Stomach smooth muscle (tissue), 2 donors: ENCODE data around the gene DAB1.
A peak's percentile ranks its signal among the peaks of the same experiment; 100 is the strongest.

Source experiments
- H3K27ac ChIP-seq: one replicate; pipeline ENCODE4 v1.7.0; 2013; ENCODE audit warnings: mild to moderate bottlenecking, low read length, inconsistent platforms
- H3K27me3 ChIP-seq, 2 donors: one replicate each; pipeline ENCODE4 v1.7.0; 2013; ENCODE audit warnings: low read length in 2 of 2; ENCODE audit not compliant: insufficient read depth in 2 of 2, control insufficient read depth in 1 of 2
- H3K36me3 ChIP-seq, 2 donors: one replicate each; pipeline ENCODE4 v1.7.0; 2013; ENCODE audit warnings: low read length in 2 of 2; ENCODE audit not compliant: control insufficient read depth in 2 of 2, insufficient read depth in 2 of 2
- H3K4me1 ChIP-seq: one replicate; pipeline ENCODE4 v1.7.0; 2013; ENCODE audit warnings: low read length; ENCODE audit not compliant: control insufficient read depth, insufficient read depth
- H3K4me3 ChIP-seq, 2 donors: one replicate each; pipeline ENCODE4 v1.7.0; 2013; ENCODE audit warnings: low read length in 2 of 2
- H3K9ac ChIP-seq, 2 donors: one replicate each; pipeline ENCODE4 v1.7.0; 2013; ENCODE audit warnings: low read length in 2 of 2, mild to moderate bottlenecking in 1 of 2
- H3K9me3 ChIP-seq, 2 donors: one replicate each; pipeline ENCODE4 v1.7.0; 2013; ENCODE audit warnings: low read length in 2 of 2; ENCODE audit not compliant: control insufficient read depth in 2 of 2
- donor health status: healthy.
- donor health status: Pancreatic carcinoma.

Gene DAB1

GRCh38 chr1:57340334-57341070 is 83.4 kb downstream of the DAB1 start:
- H3K9ac ChIP-seq: no peak overlapping the region
- H3K4me3 ChIP-seq: no peak overlapping the region
- H3K27me3 ChIP-seq: no peaks in the 10 kb centered on the region
- H3K4me1 ChIP-seq: no peaks in the 10 kb centered on the region
- H3K27ac ChIP-seq: no peak overlapping the region
- no peaks in the 10 kb centered on the region for H3K9me3 ChIP-seq
- no peaks in the 10 kb centered on the region for H3K36me3 ChIP-seq

GRCh38 chr1:57337623-57338022 is 86.2 kb downstream of the DAB1 start:
- H3K27ac ChIP-seq: no peak overlapping the region
- H3K9ac ChIP-seq: no peak overlapping the region
- H3K4me3 ChIP-seq: no peak overlapping the region
- no peaks in the 10 kb centered on the region for H3K9me3 ChIP-seq
- no peaks in the 10 kb centered on the region for H3K27me3 ChIP-seq
- no peaks in the 10 kb centered on the region for H3K4me1 ChIP-seq
- no peaks in the 10 kb centered on the region for H3K36me3 ChIP-seq

- Histone ChIP-seq H3K9ac (no peak overlapping the region), H3K4me3 (no peak overlapping the region), H3K4me1 (no peaks in the 10 kb centered on the region), H3K36me3 (no peaks in the 10 kb centered on the region), H3K27ac (no peak overlapping the region), H3K9me3 (no peaks in the 10 kb centered on the region), H3K27me3 (no peaks in the 10 kb centered on the region)
Measured at GRCh38 chr1:57336793-57337192, 87.1 kb downstream of the DAB1 start.

GRCh38 chr1:57331620-57332019 is 92.2 kb downstream of the DAB1 start:
- Histone ChIP-seq H3K4me1 (peaks cover 12% of the 10 kb centered on the region), H3K36me3 (no peaks in the 10 kb centered on the region), H3K9me3 (no peaks in the 10 kb centered on the region), H3K4me3 (no peak overlapping the region), H3K9ac (no peak overlapping the region), H3K27me3 (no peaks in the 10 kb centered on the region), H3K27ac (no peak overlapping the region)

GRCh38 chr1:57329937-57330336 is 93.9 kb downstream of the DAB1 start:
- no peaks in the 10 kb centered on the region for H3K27me3 ChIP-seq
- H3K4me1 ChIP-seq: peaks cover 16% of the 10 kb centered on the region

GRCh38 chr1:57329001-57329527 is 94.8 kb downstream of the DAB1 start:
- H3K36me3 ChIP-seq: no peaks in the 10 kb centered on the region
- no peak overlapping the region for H3K27ac ChIP-seq
- peaks cover 21% of the 10 kb centered on the region for H3K4me1 ChIP-seq
- no peaks in the 10 kb centered on the region for H3K9me3 ChIP-seq
- no peak overlapping the region for H3K4me3 ChIP-seq
- no peaks in the 10 kb centered on the region for H3K27me3 ChIP-seq
- H3K9ac ChIP-seq: no peak overlapping the region

More at GRCh38 chr1:57329937-57330336, 93.9 kb downstream of the DAB1 start:
- Histone ChIP-seq H3K27ac (no peak overlapping the region), H3K9ac (no peak overlapping the region), H3K4me3 (no peak overlapping the region), H3K36me3 (no peaks in the 10 kb centered on the region), H3K9me3 (no peaks in the 10 kb centered on the region)

- no peaks in the 10 kb centered on the region for H3K36me3 ChIP-seq
Measured at GRCh38 chr1:57327946-57328345, 95.9 kb downstream of the DAB1 start.

GRCh38 chr1:57327336-57327735 is 96.5 kb downstream of the DAB1 start:
- no peak overlapping the region for H3K4me3 ChIP-seq

More at GRCh38 chr1:57327946-57328345, 95.9 kb downstream of the DAB1 start:
- Histone ChIP-seq H3K9me3 (no peaks in the 10 kb centered on the region), H3K9ac (no peak overlapping the region), H3K27me3 (no peaks in the 10 kb centered on the region), H3K27ac (no peak overlapping the region), H3K4me1 (peaks cover 21% of the 10 kb centered on the region), H3K4me3 (no peak overlapping the region)

GRCh38 chr1:57325536-57325935 is 98.3 kb downstream of the DAB1 start:
- H3K27ac ChIP-seq: no peak overlapping the region
- H3K9ac ChIP-seq: no peak overlapping the region

More at GRCh38 chr1:57327336-57327735, 96.5 kb downstream of the DAB1 start:
- Histone ChIP-seq H3K9me3 (no peaks in the 10 kb centered on the region), H3K9ac (no peak overlapping the region), H3K27ac (no peak overlapping the region), H3K4me1 (peaks cover 21% of the 10 kb centered on the region), H3K27me3 (no peaks in the 10 kb centered on the region), H3K36me3 (no peaks in the 10 kb centered on the region)

GRCh38 chr1:57325117-57325516 is 98.7 kb downstream of the DAB1 start:
- Histone ChIP-seq H3K27ac (peak overlapping the region; percentile 55), H3K4me3 (peak overlapping the region in 1 of 2 donors; percentile 35), H3K36me3 (no peaks in the 10 kb centered on the region), H3K4me1 (peaks cover 21% of the 10 kb centered on the region), H3K9ac (no peak overlapping the region), H3K9me3 (no peaks in the 10 kb centered on the region), H3K27me3 (no peaks in the 10 kb centered on the region)

More at GRCh38 chr1:57325536-57325935, 98.3 kb downstream of the DAB1 start:
- no peak overlapping the region for H3K4me3 ChIP-seq
- no peaks in the 10 kb centered on the region for H3K9me3 ChIP-seq
- H3K4me1 ChIP-seq: peaks cover 21% of the 10 kb centered on the region
- H3K36me3 ChIP-seq: no peaks in the 10 kb centered on the region
- no peaks in the 10 kb centered on the region for H3K27me3 ChIP-seq

- Histone ChIP-seq H3K27me3 (no peaks in the 10 kb centered on the region), H3K36me3 (no peaks in the 10 kb centered on the region), H3K4me1 (peaks cover 21% of the 10 kb centered on the region), H3K9me3 (no peaks in the 10 kb centered on the region), H3K4me3 (peak overlapping the region in 1 of 2 donors; percentile 35), H3K9ac (no peak overlapping the region), H3K27ac (peak overlapping the region; percentile 55)
Measured at GRCh38 chr1:57324388-57324787, 99.5 kb downstream of the DAB1 start.
